ENCODE measurements around the gene SHANK2.

Gene SHANK2

GRCh38 chr11:71227058-71227659 is 25.2 kb downstream of the SHANK2 start:
- no peak overlapping the region for H3K4me3 Mint-ChIP-seq
- no peaks in the 10 kb centered on the region for H3K4me1 Mint-ChIP-seq (ENCODE audit: low read depth)
- H3K27ac Mint-ChIP-seq = no peak overlapping the region
- H3K36me3 Mint-ChIP-seq (ENCODE audit: low read depth) = no peaks in the 10 kb centered on the region
- peaks cover 25% of the 10 kb centered on the region for H3K9me3 Mint-ChIP-seq
- H3K27me3 Mint-ChIP-seq (ENCODE audit: low read depth) = no peaks in the 10 kb centered on the region
- no peak for DNase-seq (ENCODE audit: low spot score)

- Mint-ChIP-seq H3K4me3 (no peak overlapping the region), H3K36me3 (ENCODE audit: low read depth) (no peaks in the 10 kb centered on the region), H3K9me3 (peaks cover 25% of the 10 kb centered on the region), H3K4me1 (ENCODE audit: low read depth) (no peaks in the 10 kb centered on the region), H3K27me3 (ENCODE audit: low read depth) (no peaks in the 10 kb centered on the region), H3K27ac (no peak overlapping the region)
- DNase-seq (ENCODE audit: low spot score) = no peak
Observed at GRCh38 chr11:71223671-71224660, 28.4 kb downstream of the SHANK2 start.

GRCh38 chr11:71223081-71223405 is 29.3 kb downstream of the SHANK2 start:
- Mint-ChIP-seq H3K27me3 (ENCODE audit: low read depth) (no peaks in the 10 kb centered on the region), H3K4me1 (ENCODE audit: low read depth) (no peaks in the 10 kb centered on the region), H3K9me3 (peaks cover 24% of the 10 kb centered on the region), H3K27ac (no peak overlapping the region), H3K36me3 (ENCODE audit: low read depth) (no peaks in the 10 kb centered on the region), H3K4me3 (no peak overlapping the region)
- no peak for DNase-seq (ENCODE audit: low spot score)

- H3K9me3 Mint-ChIP-seq = peaks cover 18% of the 10 kb centered on the region
- no peaks in the 10 kb centered on the region for H3K36me3 Mint-ChIP-seq (ENCODE audit: low read depth)
- no peak for DNase-seq (ENCODE audit: low spot score)
- H3K4me1 Mint-ChIP-seq (ENCODE audit: low read depth) = no peaks in the 10 kb centered on the region
- H3K27ac Mint-ChIP-seq = no peak overlapping the region
- H3K27me3 Mint-ChIP-seq (ENCODE audit: low read depth) = no peaks in the 10 kb centered on the region
- no peak overlapping the region for H3K4me3 Mint-ChIP-seq
Observed at GRCh38 chr11:71222318-71223080, 29.9 kb downstream of the SHANK2 start.

- H3K36me3 Mint-ChIP-seq (ENCODE audit: low read depth) = no peaks in the 10 kb centered on the region
- H3K9me3 Mint-ChIP-seq = peaks cover 12% of the 10 kb centered on the region
Observed at GRCh38 chr11:71221821-71222220, 30.6 kb downstream of the SHANK2 start.

GRCh38 chr11:71221201-71221600 is 31.2 kb downstream of the SHANK2 start:
- Mint-ChIP-seq H3K9me3 (peaks cover 9% of the 10 kb centered on the region), H3K4me3 (no peak overlapping the region), H3K27ac (no peak overlapping the region), H3K36me3 (ENCODE audit: low read depth) (no peaks in the 10 kb centered on the region), H3K27me3 (ENCODE audit: low read depth) (no peaks in the 10 kb centered on the region), H3K4me1 (ENCODE audit: low read depth) (no peaks in the 10 kb centered on the region)
- no peak for DNase-seq (ENCODE audit: low spot score)

More at GRCh38 chr11:71221821-71222220, 30.6 kb downstream of the SHANK2 start:
- no peaks in the 10 kb centered on the region for H3K27me3 Mint-ChIP-seq (ENCODE audit: low read depth)
- no peak overlapping the region for H3K4me3 Mint-ChIP-seq
- no peak overlapping the region for H3K27ac Mint-ChIP-seq
- no peak for DNase-seq (ENCODE audit: low spot score)
- H3K4me1 Mint-ChIP-seq (ENCODE audit: low read depth) = no peaks in the 10 kb centered on the region

GRCh38 chr11:71218789-71219499 is 33.4 kb downstream of the SHANK2 start:
- Mint-ChIP-seq H3K36me3 (ENCODE audit: low read depth) (no peaks in the 10 kb centered on the region), H3K9me3 (no peaks in the 10 kb centered on the region), H3K27ac (no peak overlapping the region), H3K27me3 (ENCODE audit: low read depth) (no peaks in the 10 kb centered on the region), H3K4me1 (ENCODE audit: low read depth) (no peaks in the 10 kb centered on the region), H3K4me3 (no peak overlapping the region)
- no peak for DNase-seq (ENCODE audit: low spot score)

GRCh38 chr11:71215425-71215965 is 36.9 kb downstream of the SHANK2 start:
- Mint-ChIP-seq H3K27ac (no peak overlapping the region), H3K4me1 (ENCODE audit: low read depth) (no peaks in the 10 kb centered on the region), H3K36me3 (ENCODE audit: low read depth) (no peaks in the 10 kb centered on the region), H3K9me3 (no peaks in the 10 kb centered on the region), H3K4me3 (no peak overlapping the region), H3K27me3 (ENCODE audit: low read depth) (no peaks in the 10 kb centered on the region)
- DNase-seq (ENCODE audit: low spot score) = no peak

- no peak overlapping the region for H3K4me3 Mint-ChIP-seq
- H3K36me3 Mint-ChIP-seq (ENCODE audit: low read depth) = no peaks in the 10 kb centered on the region
- H3K27ac Mint-ChIP-seq = no peak overlapping the region
- DNase-seq (ENCODE audit: low spot score) = no peak
- H3K9me3 Mint-ChIP-seq = no peaks in the 10 kb centered on the region
- no peaks in the 10 kb centered on the region for H3K4me1 Mint-ChIP-seq (ENCODE audit: low read depth)
- no peaks in the 10 kb centered on the region for H3K27me3 Mint-ChIP-seq (ENCODE audit: low read depth)
Observed at GRCh38 chr11:71214553-71215424, 37.6 kb downstream of the SHANK2 start.

GRCh38 chr11:71213696-71214552 is 38.5 kb downstream of the SHANK2 start:
- Mint-ChIP-seq H3K27me3 (ENCODE audit: low read depth) (no peaks in the 10 kb centered on the region), H3K27ac (no peak overlapping the region), H3K9me3 (no peaks in the 10 kb centered on the region), H3K36me3 (ENCODE audit: low read depth) (no peaks in the 10 kb centered on the region), H3K4me3 (no peak overlapping the region), H3K4me1 (ENCODE audit: low read depth) (no peaks in the 10 kb centered on the region)
- no peak for DNase-seq (ENCODE audit: low spot score)

- no peak overlapping the region for H3K27ac Mint-ChIP-seq
- no peaks in the 10 kb centered on the region for H3K27me3 Mint-ChIP-seq (ENCODE audit: low read depth)
- H3K36me3 Mint-ChIP-seq (ENCODE audit: low read depth) = no peaks in the 10 kb centered on the region
- DNase-seq (ENCODE audit: low spot score) = no peak
- H3K4me1 Mint-ChIP-seq (ENCODE audit: low read depth) = no peaks in the 10 kb centered on the region
- no peaks in the 10 kb centered on the region for H3K9me3 Mint-ChIP-seq
- no peak overlapping the region for H3K4me3 Mint-ChIP-seq
Observed at GRCh38 chr11:71212871-71213559, 39.4 kb downstream of the SHANK2 start.

- no peaks in the 10 kb centered on the region for H3K36me3 Mint-ChIP-seq (ENCODE audit: low read depth)
- no peak overlapping the region for H3K4me3 Mint-ChIP-seq
- DNase-seq (ENCODE audit: low spot score) = no peak
Observed at GRCh38 chr11:71211631-71212030, 40.7 kb downstream of the SHANK2 start.

More at GRCh38 chr11:71211631-71212030, 40.7 kb downstream of the SHANK2 start:
- no peaks in the 10 kb centered on the region for H3K9me3 Mint-ChIP-seq
- H3K4me1 Mint-ChIP-seq (ENCODE audit: low read depth) = no peaks in the 10 kb centered on the region
- no peak overlapping the region for H3K27ac Mint-ChIP-seq
- no peaks in the 10 kb centered on the region for H3K27me3 Mint-ChIP-seq (ENCODE audit: low read depth)
